GM10847 (cell line): Measurements from ENCODE around the gene GSAP.

ENCODE experiments used
- POLR2A ChIP-seq: IDR thresholded peaks from 2 replicates; pipeline ENCODE4 v1.6.1; 2011; ENCODE audit not compliant: insufficient read length; ENCODE audit errors: extremely low read depth

The GSAP gene

DNA sequence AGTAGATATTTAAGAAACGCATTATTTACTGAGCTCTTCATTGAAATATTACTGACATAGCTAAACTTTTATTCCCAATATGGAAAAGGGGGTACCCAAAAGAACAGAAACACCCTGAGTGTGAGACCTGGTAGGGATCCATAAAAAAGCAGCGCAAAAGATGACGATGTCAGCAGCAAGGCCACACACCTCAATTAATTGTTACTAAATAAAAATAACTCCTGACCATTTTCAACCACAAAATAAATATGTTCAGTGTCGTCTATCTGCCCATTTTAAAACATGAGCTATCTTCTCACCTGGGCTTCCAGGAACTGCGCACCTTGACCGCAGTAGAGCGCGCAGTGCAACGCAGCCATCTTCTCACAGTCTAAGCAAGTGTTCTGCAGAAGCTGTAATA lies 61.2 kb downstream of the GSAP start:
- TF ChIP-seq POLR2A, result no peak

DNA sequence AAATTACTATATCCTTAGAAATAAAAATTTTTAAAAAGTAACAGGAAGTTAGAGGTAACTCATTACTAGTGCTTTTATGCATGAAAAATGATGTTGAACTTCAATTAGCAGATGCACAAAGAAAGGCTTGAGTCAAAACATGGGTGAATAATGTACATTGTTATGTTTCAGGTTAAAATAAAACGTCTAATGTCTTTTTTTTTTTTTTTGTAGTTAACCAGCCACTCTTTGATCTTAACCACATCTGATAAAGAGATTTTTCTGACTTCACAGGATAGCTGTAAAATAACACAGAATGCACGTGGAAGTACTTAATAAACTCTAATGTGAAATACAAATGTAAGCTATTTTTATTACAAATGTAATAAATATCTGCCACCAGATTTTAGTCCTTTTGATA lies 61.7 kb downstream of the GSAP start:
- TF ChIP-seq POLR2A, result no peak

DNA sequence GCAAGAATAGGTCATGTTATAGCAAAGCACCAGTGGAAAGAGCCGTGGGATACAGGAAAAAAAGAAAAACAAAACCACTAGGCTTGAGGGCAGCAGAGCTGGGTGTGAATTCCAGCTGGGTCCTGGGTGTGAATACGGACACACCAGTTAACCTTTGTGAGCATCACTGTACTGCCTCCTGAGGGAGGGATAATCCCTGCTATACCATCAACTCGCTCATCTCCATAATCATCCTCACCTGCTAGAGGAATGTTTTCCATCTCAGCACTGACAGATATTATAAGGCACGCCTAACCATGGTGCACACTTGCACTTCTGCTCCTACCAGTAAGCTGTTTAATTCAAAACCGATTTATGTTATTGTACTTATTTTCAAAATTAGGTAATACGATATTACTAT lies 62.2 kb downstream of the GSAP start:
- no peak for TF ChIP-seq POLR2A

DNA sequence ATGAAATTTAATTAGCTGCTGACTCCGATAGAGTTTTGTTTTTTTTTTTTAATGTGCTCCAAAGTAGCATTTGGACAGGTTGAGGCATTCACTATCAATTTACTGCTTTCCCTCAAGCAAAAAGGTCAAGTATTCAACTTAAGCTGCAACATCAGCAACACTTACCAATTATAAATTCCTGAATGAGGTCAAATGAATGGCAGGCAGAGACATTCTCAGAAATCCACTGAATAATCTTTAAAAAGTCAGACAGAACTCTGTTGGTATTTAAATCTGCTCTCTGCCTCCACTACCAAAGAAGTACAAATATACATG lies 62.8 kb downstream of the GSAP start:
- no peak for TF ChIP-seq POLR2A

DNA sequence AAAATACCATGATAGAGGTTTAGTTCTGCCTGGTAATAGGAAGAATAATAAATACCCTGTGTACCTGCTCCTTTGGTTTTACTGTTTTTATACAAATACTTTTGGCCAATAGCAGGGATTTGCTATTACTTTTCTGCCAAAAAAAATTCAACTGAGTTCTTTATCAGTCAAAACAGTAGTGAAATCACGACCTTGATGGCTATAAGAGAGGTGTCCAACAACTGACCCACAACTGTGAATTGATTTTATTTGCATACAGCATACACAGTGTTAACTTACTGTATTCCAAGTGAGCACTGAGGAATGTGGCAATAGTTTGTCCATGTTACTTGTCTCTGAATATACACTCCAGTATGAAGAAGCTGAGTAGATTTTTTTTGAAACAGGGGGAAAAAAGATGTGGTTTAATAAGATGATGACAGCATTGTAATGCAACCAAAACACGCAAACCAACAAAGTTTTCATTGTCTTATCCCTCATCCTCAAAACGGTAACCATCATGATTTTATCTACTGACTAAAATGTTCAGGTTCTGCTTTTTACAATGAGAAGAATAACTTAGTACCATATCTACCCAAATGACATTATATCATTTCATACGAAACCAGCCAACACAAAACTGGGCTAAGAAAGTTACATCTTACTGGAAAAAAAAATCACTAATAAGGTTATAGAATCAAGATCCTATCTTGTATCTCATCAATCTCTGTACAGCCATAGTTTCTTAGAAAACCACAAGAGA lies 63.3 kb downstream of the GSAP start:
- no peak for TF ChIP-seq POLR2A

DNA sequence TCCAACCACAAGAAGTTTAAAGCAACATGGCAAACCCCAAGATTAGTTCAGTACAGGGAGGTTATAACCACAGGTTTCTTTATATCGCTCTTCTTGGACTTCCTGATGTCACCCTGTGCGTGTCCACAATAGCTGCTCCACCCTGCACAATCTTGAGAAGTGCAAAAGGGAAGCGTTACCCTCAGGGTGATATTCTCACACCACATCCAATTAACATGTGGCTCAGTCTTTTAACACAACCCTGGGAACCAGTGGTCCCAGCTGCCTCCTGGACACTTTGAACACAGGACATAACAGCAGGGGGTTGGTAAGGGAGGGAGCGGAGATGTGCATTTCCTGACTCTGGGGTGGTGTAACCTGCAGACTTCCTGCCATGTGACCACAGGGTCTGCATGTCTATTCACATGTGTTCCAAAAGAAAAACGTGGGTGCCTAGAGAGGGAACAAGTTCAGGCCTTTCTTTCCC lies 64.6 kb downstream of the GSAP start:
- no peak for TF ChIP-seq POLR2A

DNA sequence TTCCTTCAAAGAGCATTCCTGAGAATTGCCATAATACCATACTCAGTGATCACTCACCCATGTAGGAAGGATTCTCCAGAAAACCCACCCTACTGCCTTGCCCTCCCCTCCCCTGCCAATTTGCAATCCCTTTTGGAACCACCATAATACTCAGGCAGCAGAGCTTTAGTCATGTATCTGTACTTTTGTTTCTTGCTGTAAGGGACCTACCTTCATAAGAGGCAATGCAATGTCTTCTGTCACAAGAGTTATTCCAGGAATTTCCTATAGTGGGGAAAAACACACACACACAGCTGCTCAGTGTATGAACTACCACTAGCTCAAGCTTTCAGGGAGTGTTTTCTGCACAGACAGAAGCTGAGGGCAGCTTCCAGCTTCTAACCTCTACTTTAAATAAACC lies 67.0 kb downstream of the GSAP start:
- no peak for TF ChIP-seq POLR2A

DNA sequence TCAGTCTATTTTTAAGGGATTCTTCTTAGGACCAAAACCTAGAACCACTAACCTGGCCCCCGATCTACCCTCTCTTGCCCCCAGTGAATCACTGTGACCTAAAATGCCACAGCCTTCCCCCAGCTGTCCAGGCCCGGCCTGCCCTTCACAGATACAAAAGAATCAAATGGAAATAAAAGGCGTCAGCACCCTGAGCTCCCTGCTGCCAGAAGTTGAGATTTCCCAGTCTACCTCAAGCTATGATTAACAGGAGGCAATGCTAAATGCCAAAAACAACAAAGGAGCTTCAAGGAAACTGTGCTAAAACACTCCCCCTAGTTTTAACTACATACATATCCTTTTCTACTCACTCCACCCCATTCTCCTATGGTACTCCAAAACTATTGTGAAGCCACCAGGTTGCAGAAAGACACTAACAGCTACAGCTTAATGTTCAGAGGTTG lies 67.8 kb downstream of the GSAP start:
- no peak for TF ChIP-seq POLR2A

DNA sequence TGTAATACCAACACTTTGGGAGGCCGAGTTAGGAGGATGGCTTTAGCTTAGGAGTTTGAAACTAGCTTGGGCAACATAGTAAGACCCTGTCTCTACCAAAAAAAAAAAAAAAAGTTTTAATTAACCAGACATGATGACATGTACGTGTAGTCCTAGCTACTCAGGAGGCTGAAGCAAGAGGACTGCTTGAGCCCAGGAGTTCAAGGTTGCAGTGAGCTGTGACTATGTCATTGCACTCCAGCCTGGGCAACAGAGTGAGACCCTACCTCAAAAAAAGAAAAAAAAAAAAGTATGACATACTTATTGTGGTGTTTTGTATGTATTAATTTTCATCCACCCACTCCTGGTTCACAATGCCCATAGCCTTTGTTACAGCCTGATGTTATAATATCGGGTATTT lies 69.7 kb downstream of the GSAP start:
- no peak for TF ChIP-seq POLR2A

DNA sequence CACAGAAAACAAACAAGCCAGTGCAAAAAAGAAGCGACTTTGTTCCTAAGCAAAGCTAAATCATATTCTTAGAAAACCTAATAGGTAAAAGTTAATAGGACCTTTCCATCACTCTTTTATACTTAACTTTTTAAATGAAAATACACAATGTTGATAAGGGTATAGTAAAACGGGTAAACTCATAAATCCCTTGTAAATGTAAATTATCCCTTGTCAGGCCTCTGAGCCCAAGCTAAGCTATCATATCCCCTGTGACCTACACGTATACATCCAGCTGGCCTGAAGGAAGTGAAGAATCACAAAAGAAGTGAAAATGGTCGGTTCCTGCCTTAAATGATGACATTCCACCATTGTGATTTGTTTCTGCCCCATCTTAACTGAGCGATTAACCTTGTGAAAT lies 76.4 kb downstream of the GSAP start:
- TF ChIP-seq POLR2A, result no peak

DNA sequence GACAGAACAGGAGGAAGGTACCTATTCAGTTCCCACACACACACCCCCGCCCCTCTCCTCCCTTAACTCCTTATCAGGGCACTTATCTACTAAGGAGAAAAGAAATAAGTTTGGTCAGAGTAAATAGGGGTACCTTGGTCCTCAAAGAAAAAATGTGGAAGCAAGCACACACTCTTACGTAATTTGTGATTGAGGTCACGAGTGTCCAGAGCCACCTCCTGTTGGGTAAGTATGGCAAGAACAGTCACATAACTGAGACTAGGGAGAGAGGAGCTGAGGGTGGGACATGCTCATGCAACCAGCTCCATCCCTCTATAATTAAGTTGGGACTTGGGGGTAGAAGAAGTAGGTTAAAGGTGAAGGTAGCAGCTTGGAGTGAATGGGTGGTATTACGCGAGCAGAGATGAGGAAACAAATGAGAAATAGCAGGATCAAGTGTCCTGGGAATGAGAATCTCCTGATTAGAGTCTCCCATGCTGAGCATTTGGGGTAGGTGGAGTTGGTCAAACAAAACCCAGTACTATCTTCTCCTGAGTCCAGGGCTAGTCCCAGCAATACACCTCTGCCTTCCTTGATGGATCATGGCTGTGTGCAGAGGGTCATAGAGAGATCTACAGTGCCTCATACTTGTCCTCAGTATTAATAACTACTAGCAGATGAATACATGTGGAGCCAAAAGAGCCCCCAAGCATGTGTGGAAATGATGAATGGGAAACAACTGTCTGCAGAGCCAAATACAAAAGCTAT lies 77.1 kb downstream of the GSAP start:
- no peak for TF ChIP-seq POLR2A

DNA sequence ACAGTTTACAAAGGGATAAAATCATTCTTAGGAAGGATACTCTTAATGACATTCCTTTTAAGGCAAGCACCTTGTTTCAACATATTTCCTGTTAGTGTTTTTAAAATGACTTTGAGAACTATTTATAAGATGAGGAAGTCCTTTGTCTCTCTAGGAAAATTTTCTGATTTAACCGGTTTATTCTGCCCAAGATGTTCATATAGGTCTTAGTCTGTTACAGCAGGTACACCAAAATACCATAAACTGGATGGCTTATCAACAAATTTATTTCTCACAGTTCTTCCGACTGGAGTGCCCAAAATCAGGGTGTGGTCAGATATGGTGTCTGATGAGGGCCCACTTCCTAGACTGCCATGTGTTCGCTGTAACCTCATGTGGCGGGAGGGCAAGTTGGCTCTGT lies 77.9 kb downstream of the GSAP start:
- no peak for TF ChIP-seq POLR2A

DNA sequence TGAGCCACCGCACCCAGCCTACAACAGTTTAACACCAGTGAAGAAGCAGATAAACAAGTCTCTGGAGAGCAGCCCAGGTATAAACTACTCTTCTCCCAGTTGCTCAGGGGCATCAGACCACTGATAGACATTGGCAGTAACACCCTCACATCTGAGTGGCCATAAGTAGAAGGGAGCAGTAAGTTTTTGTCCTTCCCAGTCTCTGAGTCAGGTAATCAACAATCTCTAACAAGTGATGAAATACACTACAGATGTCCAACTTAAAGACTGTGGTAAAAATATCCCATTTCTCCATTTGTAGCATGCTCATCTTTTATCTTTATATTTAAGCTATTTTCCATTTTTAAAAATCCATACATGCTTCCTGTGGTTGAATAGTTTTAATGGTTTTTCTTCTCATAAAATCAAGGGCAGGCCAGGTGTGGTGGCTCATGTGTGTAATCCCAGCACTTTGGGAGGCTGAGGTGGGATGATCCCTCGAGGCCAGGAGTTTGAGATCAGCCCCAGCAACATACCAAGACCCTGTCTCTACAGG lies 78.6 kb downstream of the GSAP start:
- TF ChIP-seq POLR2A, result no peak

DNA sequence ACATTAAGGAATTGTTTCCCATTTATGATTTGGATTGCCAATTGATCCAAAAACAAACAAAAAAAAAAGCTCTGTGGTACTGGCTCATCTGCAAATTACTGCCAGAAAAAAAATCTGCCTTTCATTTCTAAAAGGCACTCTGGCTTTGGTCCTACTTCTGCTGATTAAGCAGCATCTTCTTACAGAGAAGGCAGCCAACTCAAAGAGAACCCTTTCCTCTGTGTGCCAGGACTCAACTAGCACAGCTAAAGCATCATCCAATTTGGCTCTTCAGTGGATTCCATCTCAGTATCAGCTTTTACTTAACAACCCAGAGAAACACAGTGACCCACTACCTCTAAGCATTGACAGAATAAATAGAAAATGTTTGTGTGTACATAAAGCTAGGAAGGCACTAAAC lies 80.6 kb downstream of the GSAP start:
- no peak for TF ChIP-seq POLR2A

DNA sequence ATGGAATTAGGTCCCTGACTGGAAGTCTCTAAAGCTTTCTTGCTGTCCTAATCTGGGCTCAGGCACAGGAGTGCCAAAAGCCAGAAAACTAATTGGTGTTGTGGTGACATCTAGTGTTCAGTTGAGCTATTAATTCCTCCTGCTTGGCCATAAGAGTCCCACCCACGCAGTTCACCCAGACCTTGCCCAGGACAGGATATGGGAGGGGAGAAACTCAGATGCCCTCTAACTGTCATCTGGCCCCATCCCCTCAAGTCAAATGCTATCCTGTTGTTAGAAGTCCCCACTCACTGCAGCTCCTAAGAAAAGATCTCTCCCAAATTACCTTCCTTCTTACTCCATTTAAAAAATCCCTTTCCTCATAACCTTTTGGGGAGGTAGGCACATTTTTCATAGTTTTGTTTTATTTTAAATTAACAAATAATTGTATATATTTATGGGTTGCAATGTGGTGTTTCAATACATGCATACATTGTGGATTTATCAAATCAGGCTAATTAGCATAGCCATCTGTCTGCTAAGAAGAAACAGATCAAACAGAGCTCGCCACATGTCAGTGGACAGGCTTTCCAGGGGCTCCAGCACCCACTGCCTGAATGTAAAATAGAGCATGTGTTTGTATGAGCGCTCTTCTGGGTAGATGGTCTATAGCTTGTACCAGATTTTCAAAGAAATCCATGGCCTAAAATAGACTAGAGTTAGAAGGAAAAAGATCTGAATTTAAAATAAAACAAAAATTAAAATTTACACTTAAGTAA lies 84.0 kb downstream of the GSAP start:
- TF ChIP-seq POLR2A, result no peak
